HEK293T (cell line): ENCODE results near the gene RPS28.
"Not testable (repeated sequence)": the region's sequence is repeated elsewhere in the genome, so short reads cannot be mapped to it uniquely, and the experiment has no call there.

Experiments
- CTCF ChIA-PET: fragments of 350-600 bp; formaldehyde crosslinking; extraction: SDS; loops from one replicate; lab custom pipeline; 2021; ENCODE audit warnings: antibody characterized with exemption, inconsistent platforms; lab: Yijun Ruan, JAX
- POLR2A ChIA-PET: fragments of 350-600 bp; formaldehyde crosslinking; extraction: SDS; loops from one replicate; lab custom pipeline; 2020; ENCODE audit warnings: antibody characterized with exemption, inconsistent platforms; lab: Yijun Ruan, JAX
- DNase-seq: peaks from one replicate; pipeline ENCODE4 v3.0.0; 2012; ENCODE audit warnings: mixed read lengths; ENCODE audit errors: extremely low spot score
- ARNT ChIP-seq: fragments of 450-650 bp; IDR thresholded peaks from 2 replicates; pipeline ENCODE4 v1.6.1; 2017; ENCODE audit warnings: mild to moderate bottlenecking
- BHLHE40 ChIP-seq: fragments of 450-650 bp; IDR thresholded peaks from 2 replicates; pipeline ENCODE4 v1.6.1; 2016; ENCODE audit warnings: mild to moderate bottlenecking, moderate library complexity, borderline replicate concordance
- CTBP1 ChIP-seq: fragments of 450-650 bp; IDR thresholded peaks from 2 replicates; pipeline ENCODE4 v1.6.1; 2016; ENCODE audit warnings: borderline replicate concordance
- ELF4 ChIP-seq: fragments of 450-650 bp; IDR thresholded peaks from 2 replicates; pipeline ENCODE4 v1.6.1; 2017; ENCODE audit warnings: antibody characterized with exemption
- FOXA1 ChIP-seq: fragments of 450-650 bp; IDR thresholded peaks from 2 replicates; pipeline ENCODE4 v1.6.1; 2016; ENCODE audit warnings: mild to moderate bottlenecking
- FOXK2 ChIP-seq: fragments of 450-650 bp; IDR thresholded peaks from 2 replicates; pipeline ENCODE4 v1.6.1; 2016; ENCODE audit warnings: mild to moderate bottlenecking
- FOXM1 ChIP-seq: fragments of 450-650 bp; IDR thresholded peaks from 2 replicates; pipeline ENCODE4 v1.6.1; 2017; ENCODE audit warnings: mild to moderate bottlenecking, borderline replicate concordance
- HDGF ChIP-seq: fragments of 450-650 bp; IDR thresholded peaks from 2 replicates; pipeline ENCODE4 v1.6.1; 2017; ENCODE audit warnings: antibody characterized with exemption, borderline replicate concordance
- L3MBTL2 ChIP-seq: fragments of 450-650 bp; conservative IDR thresholded peaks from 2 replicates; pipeline ENCODE4 v1.6.1; 2016; ENCODE audit warnings: mild to moderate bottlenecking
- LEF1 ChIP-seq: fragments of 450-650 bp; IDR thresholded peaks from 2 replicates; pipeline ENCODE4 v1.6.1; 2017; ENCODE audit warnings: mild to moderate bottlenecking, borderline replicate concordance
- NFRKB ChIP-seq: fragments of 450-650 bp; IDR thresholded peaks from 2 replicates; pipeline ENCODE4 v1.6.1; 2016; ENCODE audit warnings: mild to moderate bottlenecking, moderate library complexity
- SP1 ChIP-seq: fragments of 450-650 bp; IDR thresholded peaks from 2 replicates; pipeline ENCODE4 v1.6.1; 2017
- SUZ12 ChIP-seq: fragments of 450-650 bp; IDR thresholded peaks from 2 replicates; pipeline ENCODE4 v1.6.1; 2016; ENCODE audit warnings: mild to moderate bottlenecking
- TARDBP ChIP-seq: fragments of 450-650 bp; IDR thresholded peaks from 2 replicates; pipeline ENCODE4 v1.6.1; 2016
- ZNF384 ChIP-seq: fragments of 450-650 bp; IDR thresholded peaks from 2 replicates; pipeline ENCODE4 v1.6.1; 2016
- TF ChIP-seq, protein P1 (sequence below): fragments of 450-650 bp; IDR thresholded peaks from 2 replicates; pipeline ENCODE4 v1.6.1; 2016

RPS28 gene

DNA sequence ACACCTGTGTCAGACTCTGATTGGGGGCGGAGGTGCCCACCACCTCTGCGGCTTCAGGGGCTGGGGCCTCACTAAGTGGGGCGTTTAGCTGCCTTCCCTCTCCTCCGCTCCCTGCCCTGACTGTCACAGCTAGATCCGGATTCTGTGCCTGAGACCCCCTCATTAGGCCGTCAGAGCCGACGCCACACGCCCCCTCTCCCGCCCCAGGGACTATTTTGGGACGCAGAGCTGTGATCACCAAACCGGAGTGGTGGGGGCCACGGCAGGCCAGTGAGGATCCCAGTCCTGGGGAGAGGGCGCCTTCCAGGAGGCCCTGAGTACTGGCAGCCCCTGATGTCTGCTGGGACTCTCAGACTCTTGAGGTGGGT is 21.0 kb downstream of the RPS28 start:
- POLR2A ChIA-PET, result no interaction called here
- CTCF ChIA-PET, result no interaction called here
- TF ChIP-seq ARNT (no peak), TARDBP (no peak), NFRKB (no peak), FOXM1 (no peak), CTBP1 (no peak), SP1 (no peak), FOXK2 (no peak), BHLHE40 (no peak), ELF4 (no peak), ZNF384 (no peak), SUZ12 (no peak), LEF1 (no peak), L3MBTL2 (no peak)
- TF ChIP-seq, protein P1, sequence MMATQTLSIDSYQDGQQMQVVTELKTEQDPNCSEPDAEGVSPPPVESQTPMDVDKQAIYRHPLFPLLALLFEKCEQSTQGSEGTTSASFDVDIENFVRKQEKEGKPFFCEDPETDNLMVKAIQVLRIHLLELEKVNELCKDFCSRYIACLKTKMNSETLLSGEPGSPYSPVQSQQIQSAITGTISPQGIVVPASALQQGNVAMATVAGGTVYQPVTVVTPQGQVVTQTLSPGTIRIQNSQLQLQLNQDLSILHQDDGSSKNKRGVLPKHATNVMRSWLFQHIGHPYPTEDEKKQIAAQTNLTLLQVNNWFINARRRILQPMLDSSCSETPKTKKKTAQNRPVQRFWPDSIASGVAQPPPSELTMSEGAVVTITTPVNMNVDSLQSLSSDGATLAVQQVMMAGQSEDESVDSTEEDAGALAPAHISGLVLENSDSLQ, result no peak
- DNase-seq, result no peak

DNA sequence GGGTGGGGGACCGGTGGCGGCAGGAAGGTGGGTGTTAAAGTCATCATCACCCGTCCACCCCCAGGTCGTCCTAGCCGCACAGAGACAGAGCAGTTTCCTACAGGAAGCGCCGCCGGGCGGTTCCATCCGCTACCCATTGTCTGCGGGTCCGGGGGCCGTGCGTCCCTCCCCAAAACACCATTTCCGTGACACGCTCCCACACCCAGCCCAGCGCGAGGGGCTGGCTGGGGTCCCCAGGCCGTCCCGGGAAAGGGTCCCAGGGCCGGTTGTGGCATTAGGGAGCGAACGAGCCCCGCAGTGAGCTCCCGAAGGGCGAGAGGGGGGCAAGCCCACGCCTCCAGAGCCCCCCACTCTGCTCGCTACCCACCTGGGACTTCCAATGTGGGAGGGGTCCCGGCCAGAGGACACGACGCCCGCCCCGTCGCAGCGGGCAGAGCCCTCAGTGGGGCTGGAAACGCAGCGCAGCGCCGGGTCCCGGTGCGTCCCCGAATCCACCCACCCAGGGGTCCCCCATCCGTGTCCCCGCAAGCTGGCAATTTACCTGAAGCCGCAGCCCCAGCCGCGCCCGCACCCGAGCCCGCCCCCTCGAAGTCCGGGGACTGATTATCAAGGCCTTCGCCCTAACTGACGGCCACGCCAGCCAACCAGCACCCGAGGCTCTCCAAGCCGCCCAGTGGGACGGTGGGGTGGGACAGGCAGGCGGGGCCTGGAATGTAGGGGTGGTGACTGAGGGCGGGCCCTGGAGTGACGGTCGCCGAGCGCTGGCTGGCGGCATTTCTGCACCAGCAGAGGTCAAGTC is 21.6 kb downstream of the RPS28 start, which contains the start of gene KANK3:
KANK3 (minus strand) TSS at position 579 of the 799 bp plus-strand sequence. CDS start 5,434 bp downstream, outside the sequence.
- POLR2A ChIA-PET, result interaction anchor here (1.3 kb wide), 1 partner anchor 47 kb away, joined by 4 read pairs; the partner anchor contains the start of gene RAB11B
- peak; percentile 98 for DNase-seq
- CTCF ChIA-PET, result no interaction called here
- 0 out of 2 replicates have a peak, but pooled peaks have one; percentile 27 for TF ChIP-seq L3MBTL2
- TF ChIP-seq HDGF, result no peak
- TF ChIP-seq, protein P1, result peak; percentile 99

DNA sequence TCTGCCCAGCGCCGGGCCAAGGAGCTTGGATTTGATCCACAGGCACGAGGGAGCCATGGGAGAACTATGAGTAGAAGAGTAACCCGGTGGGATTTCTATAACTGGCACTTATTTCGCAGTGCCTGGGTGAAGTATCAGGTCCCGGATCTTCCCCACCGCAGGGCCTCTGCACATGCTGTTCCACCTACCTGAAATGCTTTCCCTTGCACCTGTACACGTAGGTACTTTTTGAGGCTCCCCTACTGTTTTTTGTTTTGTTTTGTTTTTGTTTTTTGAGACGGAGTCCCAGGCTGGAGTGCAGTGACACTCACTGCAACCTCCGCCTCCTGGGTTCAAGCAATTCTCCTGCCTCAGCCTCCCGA is 22.2 kb downstream of the RPS28 start:
- ChIA-PET POLR2A (interaction anchor here (1.3 kb wide), 1 partner anchor 47 kb away, joined by 4 read pairs; the partner anchor contains the start of gene RAB11B), CTCF (no interaction called here)
- no peak for DNase-seq
- no peak for TF ChIP-seq ZNF384
- no peak for TF ChIP-seq FOXM1
- no peak for TF ChIP-seq CTBP1
- no peak for TF ChIP-seq FOXK2
- TF ChIP-seq FOXA1, result no peak
- TF ChIP-seq LEF1, result no peak
- TF ChIP-seq BHLHE40, result no peak
- TF ChIP-seq, protein P1, result no peak
- TF ChIP-seq ARNT, result no peak
- TF ChIP-seq SUZ12, result no peak
- no peak for TF ChIP-seq L3MBTL2
- no peak for TF ChIP-seq TARDBP
- no peak for TF ChIP-seq HDGF
- TF ChIP-seq SP1, result no peak

DNA sequence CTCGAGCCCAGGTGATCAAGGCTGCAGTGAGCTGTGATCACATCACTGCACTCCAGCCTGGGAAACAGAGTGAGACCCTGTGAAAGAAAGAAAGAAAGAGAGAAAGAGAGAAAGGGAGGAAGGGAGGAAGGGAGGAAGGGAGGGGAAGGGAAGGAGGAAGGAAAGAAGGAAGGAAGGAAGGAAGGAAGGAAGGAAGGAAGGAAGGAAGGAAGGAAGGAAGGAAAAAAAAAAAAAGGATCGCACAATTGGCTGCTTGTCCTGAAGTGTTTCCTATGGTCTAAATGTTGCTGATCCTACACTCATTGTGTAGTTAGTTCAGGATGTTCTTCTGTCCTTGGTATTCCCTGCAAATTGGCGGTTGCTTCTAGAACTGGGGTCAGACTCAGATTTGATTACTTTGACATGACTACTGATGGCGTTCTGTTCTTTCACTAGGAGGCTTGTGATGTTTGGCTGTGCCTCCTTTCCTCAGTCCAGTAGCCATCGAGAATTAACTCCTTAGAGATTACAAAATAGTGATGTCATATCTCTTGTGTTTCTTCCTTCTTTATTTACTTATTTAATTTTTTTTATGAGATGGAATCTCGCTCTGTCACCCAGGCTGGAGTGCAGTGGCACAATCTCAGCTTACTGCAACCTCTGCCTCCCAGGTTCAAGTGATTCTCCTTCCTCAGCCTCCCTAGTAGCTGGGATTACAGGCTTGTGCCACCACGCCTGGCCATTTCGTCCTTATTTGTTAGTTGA is 28.5 kb downstream of the RPS28 start:
- CTCF ChIA-PET, result not testable (repeated sequence)
- POLR2A ChIA-PET, result interaction anchor here (0.7 kb wide), 1 partner anchor 32 kb away, joined by 3 read pairs; no protein-coding TSS in a partner anchor

DNA sequence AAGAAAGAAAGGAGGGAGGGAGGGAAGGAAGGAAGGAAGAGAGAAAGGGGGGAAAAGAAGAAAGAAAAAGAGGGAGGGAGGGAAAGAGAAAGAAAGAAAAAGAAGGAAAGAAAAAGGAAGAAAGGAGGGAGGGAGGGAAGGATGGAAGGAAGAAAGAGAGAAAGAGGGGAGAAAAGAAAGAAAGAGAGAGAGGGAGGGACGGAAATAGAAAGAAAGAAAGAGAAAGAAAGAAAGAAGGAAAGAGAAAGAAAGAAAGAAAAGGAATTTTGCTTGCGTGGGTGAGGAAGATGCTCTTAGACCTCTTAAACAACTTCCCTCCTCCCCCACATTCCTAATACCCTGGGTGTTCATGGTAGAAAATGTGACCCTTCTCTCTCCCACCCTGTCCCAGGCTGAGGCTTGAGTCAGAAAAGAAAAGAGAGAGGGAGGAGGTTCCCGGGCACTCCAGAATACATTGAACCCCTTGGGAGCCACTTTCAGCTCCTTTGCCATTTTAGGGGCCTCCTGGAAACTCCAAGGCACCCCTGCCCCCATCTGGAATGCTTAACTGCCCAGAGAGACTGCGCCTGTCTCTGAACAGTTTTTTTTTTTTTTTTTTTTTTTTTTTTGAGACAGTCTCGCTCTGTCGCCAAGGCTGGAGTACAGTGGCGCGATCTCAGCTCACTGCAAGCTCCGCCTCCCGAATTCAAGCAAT is 31.0 kb downstream of the RPS28 start:
- ChIA-PET POLR2A (interaction anchor here (0.8 to 1.9 kb wide), 5 partner anchors 31 to 154 kb away, joined by 3 to 9 read pairs (median 4); partner anchors contain the start of genes NDUFA7, RAB11B and RPS28), CTCF (interaction anchor here (1.0 to 1.6 kb wide), 3 partner anchors 16 to 226 kb away, joined by 3 to 6 read pairs (median 4); no protein-coding TSS in a partner anchor)
- DNase-seq, result peak; percentile 4
- TF ChIP-seq HDGF, result no peak
- TF ChIP-seq, protein P1, result no peak
- peak; percentile 86 for TF ChIP-seq ZNF384
- TF ChIP-seq NFRKB, result no peak
- TF ChIP-seq FOXA1, result no peak
- TF ChIP-seq ELF4, result no peak

More for the DNA sequence above, 28.5 kb downstream of the RPS28 start:
- not testable (repeated sequence) for DNase-seq

DNA sequence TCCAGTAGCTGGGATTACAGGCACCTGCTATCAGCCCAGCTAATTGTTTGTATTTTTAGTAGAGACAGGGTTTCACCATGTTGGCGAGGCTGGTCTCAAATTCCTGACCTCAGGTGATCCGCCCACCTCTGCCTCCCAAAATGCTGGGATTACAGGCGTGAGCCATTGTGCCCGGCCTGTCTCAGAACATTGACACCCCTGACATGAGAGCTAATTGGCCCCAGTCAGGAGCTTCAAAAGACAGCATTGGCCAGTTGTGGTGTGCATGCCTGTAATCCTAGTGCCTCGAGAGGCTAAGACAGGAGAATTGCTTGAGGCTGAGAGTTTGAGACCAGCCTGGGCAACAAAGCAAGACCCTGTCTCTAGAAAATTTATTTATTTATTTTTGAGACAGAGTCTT is 31.5 kb downstream of the RPS28 start:
- DNase-seq, result not testable (repeated sequence)
- ChIA-PET CTCF (interaction anchor here (0.8 to 2.4 kb wide), 5 partner anchors 14 to 153 kb away, joined by 3 to 6 read pairs (median 4); no protein-coding TSS in a partner anchor), POLR2A (interaction anchor here (0.8 to 3.0 kb wide), 7 partner anchors 31 to 161 kb away, joined by 3 to 19 read pairs (median 6); partner anchors contain the start of genes NDUFA7, RAB11B, RPS28 and ZNF414)
